ENCODE results near the gene KIF3A.

GRCh38 chr5:132708645-132709044, 28.7 kb downstream of the KIF3A start:
- TF ChIP-seq CTCF (IDR thresholded peaks at IDR 0.05) (no peak), EP300 (IDR thresholded peaks at IDR 0.05) (no peak)

Measured in stomach (tissue), 4 donors.